Activated CD4-positive, alpha-beta memory T cell treated with anti-CD3 and anti-CD28 coated beads, Interleukin-2, amount 10 ng/mL, durations not matched to agents 7 days and 5 days (primary cell): ENCODE data around the gene UBAP2L. TPM values are rescaled to one million over a fixed set of nuclear protein-coding genes. Genes with fewer than 3 reads are reported as not detected.

Source experiments
- total RNA-seq, 2 experiments: library from RNA; stranded (reverse); gene quantifications; one replicate each; pipeline ENCODE4 v1.2.3, GENCODE V29; 2021

Gene UBAP2L
- total RNA-seq, 2 experiments from 2014 or later = 155 to 157 TPM

Other genes starting within 250 kb of the UBAP2L start
- gene JTB, start 243.3 kb upstream of the UBAP2L start, total RNA-seq = 100 to 1,000 TPM; 120 to 127 TPM
- gene RAB13, start 234.6 kb upstream of the UBAP2L start, total RNA-seq = under 1 TPM; 0.40 to 0.43 TPM
- gene RPS27, start 230.2 kb upstream of the UBAP2L start, total RNA-seq = 1,000 to 10,000 TPM; 2,022 to 2,087 TPM
- under 1 TPM; 0.05 to 0.08 TPM for gene NUP210L, start 65.9 kb upstream of the UBAP2L start, total RNA-seq
- 100 to 1,000 TPM; 792 to 805 TPM for gene TPM3, start 28.9 kb upstream of the UBAP2L start, total RNA-seq
- not detected for gene CFAP141, start 14.6 kb upstream of the UBAP2L start, total RNA-seq
- 100 to 1,000 TPM; 141 to 142 TPM for gene HAX1, start 51.7 kb downstream of the UBAP2L start, total RNA-seq
- not detected for gene AQP10, start 100.1 kb downstream of the UBAP2L start, total RNA-seq
- gene ATP8B2, start 104.6 kb downstream of the UBAP2L start, total RNA-seq = 100 to 1,000 TPM; 142 to 149 TPM
- 10 to 100 TPM; 15.7 to 16.0 TPM for gene IL6R, start 184.4 kb downstream of the UBAP2L start, total RNA-seq